DMS53 treated with DMSO at 0.1 percent for 48 hours (cell line): ENCODE measurements around the gene SPOP.
"Not testable (repeated sequence)": the region's sequence is repeated elsewhere in the genome, so short reads cannot be mapped to it uniquely, and the experiment has no call there.

Experiments used
- DNase-seq: peaks from one replicate; lab custom pipeline; 2025; ENCODE audit not compliant: unreplicated experiment; lab: John Stamatoyannopoulos, UW

Gene SPOP

GRCh38 chr17:49659661-49660382 lies 18.1 kb downstream of the SPOP start:
- DNase-seq, result no peak

- DNase-seq, result no peak
These were observed 21.6 kb downstream of the SPOP start for GRCh38 chr17:49656247-49656646.

- DNase-seq, result no peak
These were observed 30.7 kb downstream of the SPOP start for GRCh38 chr17:49647256-49647585.

GRCh38 chr17:49646391-49647255 lies 31.3 kb downstream of the SPOP start:
- DNase-seq, result no peak

DNA sequence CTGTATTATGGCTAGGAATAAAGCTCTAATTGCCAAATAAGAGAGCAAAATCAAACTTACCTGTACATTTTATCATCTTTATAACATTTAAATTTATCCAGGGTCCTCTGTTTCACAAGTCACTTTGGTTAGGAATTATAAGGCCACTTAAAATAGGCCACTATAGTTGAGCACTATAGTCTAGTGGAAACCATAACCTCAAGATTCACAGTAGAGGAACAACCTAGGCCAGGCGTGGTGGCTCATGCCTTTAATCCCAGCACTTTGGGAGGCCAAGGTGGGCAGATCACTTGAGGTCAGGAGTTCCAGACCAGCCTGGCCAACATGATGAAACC lies 31.9 kb downstream of the SPOP start:
- not testable (repeated sequence) for DNase-seq

GRCh38 chr17:49645654-49646053 lies 32.2 kb downstream of the SPOP start:
- no peak for DNase-seq

DNA sequence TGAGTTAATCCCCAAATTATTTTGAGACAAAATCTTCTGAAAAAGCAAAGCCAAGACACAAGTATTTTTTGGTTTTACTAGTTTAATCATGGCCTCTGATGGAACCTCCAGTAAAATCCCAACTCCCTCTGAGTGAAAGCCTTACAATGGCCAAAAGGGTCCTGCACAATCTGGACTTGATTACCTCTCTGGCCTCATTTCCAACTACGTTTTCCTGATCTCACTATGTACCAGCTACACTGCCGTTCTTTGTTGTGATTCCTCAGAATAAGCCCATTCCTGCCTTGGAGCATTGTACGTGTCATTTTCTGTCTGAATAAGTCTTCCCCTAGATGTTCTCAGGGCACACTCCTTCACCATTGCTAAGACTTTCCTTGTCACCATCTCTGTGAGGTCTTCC lies 37.3 kb downstream of the SPOP start:
- no peak for DNase-seq

GRCh38 chr17:49638818-49639217 lies 39.1 kb downstream of the SPOP start:
- no peak for DNase-seq

DNA sequence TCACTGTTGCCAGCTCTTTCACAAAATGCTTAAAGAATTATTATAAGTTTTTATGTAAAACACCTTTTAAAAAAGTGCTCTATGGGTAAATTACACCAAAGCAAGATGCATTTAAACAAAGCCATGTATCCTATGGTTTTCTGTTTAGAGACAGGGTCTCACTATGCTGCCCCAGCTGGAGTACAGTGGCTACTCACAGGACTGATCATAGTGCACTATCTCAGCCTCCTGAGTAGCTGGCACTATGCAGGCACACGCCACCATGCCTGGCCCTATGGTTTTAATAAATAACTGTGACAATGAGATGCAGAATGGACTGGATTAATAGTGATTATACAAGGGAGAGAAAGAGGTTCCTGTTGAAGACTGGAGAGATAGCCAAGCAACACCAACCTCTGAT lies 40.2 kb downstream of the SPOP start:
- DNase-seq, result no peak

DNA sequence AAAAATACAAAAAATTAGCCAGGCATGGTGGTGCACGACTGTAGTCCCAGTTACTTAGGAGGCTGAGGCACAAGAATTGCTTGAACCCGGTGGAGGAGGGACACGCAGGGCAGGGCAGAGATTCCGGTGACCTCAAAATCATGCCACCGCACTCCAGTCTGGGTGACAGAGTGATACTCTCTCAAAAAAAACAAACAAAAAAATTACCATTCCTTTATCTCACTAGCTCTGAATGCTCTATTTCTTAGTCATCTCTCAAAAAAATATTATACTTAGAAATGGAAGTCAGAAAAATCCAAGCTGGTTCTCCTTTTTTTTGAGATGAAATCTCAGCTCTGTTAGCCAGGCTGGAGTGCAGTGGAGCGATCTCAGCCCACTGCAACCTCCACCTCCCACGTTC lies 40.8 kb downstream of the SPOP start:
- no peak for DNase-seq

GRCh38 chr17:49635121-49635520 lies 42.8 kb downstream of the SPOP start:
- DNase-seq, result no peak

DNA sequence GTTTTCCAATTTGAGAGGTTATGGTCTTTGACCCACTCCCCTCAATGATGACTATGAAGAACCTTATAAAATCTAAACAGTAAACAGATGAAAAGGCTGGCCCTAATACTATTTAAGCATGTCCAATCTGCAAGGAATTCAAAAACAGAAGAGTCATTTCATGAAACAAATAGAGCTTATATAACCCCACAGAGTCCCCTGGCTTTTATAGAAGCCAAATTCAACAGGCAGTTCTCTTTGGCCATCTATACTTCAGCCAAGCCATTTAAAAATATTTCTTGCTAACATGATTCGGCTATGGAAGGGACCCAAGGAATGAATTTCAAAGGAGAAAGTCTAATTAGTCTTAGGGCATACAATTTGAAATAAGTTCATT lies 43.4 kb downstream of the SPOP start:
- DNase-seq, result no peak

GRCh38 chr17:49633762-49634484 lies 44.0 kb downstream of the SPOP start:
- DNase-seq, result no peak

DNA sequence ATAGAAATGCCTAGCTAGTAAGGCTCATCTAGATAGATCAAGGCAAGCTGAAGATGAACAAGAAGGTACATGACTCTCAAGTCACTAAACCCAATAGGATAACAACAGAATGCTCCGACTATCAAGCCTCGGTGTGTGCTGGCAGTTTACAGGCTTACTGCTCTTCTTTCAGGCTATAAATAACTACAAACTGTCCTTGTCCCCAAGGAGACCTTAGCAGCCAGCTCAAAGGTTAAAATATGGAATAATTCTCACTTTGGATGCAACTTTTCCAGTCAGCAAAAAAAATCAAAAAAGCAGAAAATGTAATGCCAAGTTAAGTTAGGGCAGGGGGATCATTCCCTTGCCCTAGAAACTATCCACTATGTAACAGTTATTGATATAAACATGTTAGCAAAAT lies 44.6 kb downstream of the SPOP start:
- no peak for DNase-seq

- no peak for DNase-seq
These were observed 45.7 kb downstream of the SPOP start for GRCh38 chr17:49632201-49632600.

DNA sequence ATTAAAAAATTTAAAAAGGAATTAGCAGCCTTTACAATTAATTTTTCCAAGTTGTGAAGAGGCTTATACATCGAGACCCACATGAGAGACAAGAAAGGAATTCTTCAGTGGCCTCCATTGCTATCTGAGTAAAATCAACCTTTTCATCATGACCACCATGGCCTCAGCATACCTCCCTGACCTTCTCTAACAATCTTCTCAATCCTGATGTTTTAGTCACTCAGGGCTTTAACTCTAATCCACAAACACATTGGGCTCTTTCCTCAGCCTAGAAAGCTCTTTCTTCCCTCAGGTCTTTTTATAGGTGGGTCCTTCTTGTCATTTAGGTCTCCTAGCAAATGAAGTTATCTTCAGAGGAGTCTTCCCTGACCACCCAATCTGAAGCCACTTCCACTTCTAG lies 46.4 kb downstream of the SPOP start:
- no peak for DNase-seq

- DNase-seq, result no peak
These were observed 47.6 kb downstream of the SPOP start for GRCh38 chr17:49630113-49630900.

DNA sequence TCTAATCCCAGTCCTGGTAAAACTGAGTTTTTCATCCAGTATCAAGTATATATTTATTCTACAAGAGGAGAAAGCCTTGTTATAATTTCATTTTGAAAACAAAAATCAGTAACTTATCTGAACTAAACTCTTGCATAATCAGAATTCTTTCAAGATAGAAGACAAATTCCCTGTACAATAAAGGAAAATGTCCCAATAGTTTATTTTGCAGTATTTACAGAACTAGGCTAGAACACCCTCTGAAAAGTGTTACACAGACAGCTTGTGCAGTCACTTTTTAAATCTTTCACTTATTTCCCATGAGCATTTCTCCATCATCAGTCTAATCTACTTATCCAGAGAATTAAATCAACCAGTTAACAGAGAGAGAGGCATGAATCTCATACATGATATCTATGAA lies 48.5 kb downstream of the SPOP start:
- DNase-seq, result no peak

DNA sequence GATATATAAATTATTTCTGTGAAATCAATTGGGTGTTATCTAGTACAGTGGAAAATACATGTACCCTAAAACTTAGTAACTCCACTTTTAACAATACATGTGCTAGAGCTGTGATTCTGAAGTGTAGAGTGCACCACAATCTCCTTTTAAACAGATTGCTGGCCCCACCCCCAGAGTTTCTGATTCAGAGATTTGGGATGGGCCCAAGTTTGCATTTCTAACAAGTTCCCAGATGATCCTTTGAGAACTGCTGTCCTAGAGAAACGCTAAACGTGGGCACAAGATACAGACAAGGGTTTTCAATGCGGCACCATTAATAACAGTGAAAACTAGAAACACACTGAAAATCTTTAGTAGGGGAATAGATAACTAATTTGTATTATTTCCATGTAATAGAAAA lies 53.0 kb downstream of the SPOP start:
- no peak for DNase-seq

- DNase-seq, result no peak
These were observed 55.9 kb downstream of the SPOP start for GRCh38 chr17:49621946-49622529.

DNA sequence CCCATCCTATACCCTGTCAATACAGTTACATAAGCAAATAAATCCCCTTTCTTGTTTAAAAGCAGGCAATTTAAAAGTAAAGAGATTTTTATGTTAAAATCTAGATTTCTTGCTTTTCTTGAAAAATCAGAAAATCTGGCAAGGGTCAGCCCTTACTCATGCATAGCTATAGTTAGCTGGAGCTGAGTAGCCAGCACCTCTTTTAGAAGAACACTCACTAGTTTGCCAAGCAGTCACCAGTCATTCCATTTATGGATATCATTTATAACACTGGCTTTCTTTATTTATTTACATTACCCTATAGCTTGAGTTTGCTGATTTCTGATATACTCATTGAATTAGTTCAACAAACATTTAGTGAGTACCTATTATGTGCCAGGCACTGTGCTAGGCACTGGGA lies 56.5 kb downstream of the SPOP start:
- no peak for DNase-seq
